ENCODE data around the gene LAS1L.
"Not testable (repeated sequence)": the region's sequence is repeated elsewhere in the genome, so short reads cannot be mapped to it uniquely, and the experiment has no call there.

The LAS1L gene

DNA sequence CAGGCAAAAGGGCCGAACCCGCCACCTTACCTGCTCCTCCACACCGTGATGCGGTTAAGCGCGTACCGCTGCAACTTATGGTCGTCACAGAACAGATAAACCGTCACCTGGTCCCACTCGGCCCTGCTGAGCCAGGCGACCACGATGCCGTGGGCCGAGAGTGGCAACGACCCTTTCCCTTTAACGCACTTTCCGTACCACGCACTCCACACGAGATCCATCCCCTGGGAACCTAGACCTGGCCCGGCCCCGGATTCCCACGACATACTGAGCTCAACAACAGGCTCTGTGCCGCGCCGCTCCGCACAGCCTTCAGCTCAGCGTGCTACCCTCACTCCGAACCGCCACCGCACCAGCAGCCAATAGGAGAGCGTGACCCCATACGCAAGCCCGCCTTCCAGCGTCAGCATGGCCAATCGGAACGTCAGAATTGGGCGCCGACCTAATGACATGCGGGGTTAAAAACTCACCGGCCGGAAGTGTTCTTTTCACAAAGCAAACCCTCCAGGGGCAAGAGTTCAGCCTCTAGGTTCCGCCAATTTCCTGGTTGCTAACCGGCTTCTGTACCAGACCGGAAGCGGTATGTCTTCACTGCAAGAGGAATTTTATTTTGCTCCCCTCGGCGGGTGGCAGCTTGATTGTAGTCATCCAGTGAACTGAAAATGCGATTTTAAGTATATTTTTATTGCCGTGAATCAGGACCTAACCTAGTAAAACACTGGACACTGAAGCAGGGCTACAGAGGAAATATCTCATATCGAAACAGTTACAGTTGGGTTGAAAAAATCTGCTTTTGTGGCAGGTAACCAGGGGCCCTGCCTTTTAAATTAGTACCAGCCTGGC, at the start of gene LAS1L:
LAS1L (minus strand) TSS at position 338 of the 843 bp plus-strand sequence; CDS start at position 266, 72 bp downstream.
- DNase-seq, result peak; percentile 68

- DNase-seq, result no peak
Measured at GRCh38 chrX:65582450-65583082, 48.0 kb upstream of the LAS1L start.

DNA sequence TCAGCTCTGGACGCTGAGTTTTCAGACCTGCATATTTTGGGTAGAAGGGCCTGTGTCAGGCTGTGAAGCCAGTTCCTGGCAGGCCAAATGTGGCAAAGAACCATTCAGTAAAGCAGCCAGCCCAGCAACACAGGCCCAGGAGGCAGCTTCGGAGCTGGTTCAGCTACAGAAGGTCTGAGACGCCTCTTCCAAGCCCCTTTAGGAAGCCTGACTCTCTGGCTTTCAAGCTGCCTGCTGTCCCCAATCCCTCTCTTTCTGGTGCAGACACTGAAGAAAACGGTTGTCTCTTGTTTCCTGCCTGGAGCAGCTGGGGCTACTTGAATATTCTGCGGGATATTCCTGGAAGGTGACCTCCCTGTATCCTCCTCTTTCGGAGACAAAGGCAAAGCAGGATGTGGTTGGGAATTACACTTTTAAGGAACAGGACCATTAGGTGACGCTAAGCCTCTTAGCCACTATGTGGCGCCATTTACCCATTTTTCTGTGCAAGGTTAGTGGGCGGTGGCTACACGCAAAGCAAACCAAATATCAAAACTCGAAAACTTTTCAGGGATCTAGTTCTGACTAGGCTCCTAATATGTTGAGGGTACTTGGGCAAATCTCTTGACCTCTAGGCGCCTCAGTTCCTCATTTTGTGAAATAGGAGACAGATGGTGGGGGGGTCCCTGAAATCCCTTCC, 47.2 kb upstream of the LAS1L start:
- peak; percentile 73 for DNase-seq

DNA sequence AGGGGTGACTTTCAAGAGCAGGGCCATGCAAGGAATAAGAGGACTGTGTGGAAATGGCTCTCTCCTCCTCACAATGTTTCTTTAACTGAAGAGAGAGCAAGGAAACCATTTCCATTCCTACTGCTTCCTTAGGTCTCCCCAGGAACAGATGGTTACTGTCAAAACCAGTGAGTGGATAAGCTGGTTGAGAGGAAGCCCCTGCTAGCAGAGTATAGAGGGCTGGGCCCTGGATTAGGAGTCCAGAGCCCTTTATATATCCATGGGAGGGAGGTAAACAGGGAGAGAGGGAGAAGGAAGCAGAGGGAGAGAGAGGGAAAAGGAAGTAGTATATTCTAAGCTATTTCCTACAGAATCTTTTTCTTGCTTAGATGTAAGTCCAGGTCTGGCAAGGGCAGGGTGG, 43.8 kb upstream of the LAS1L start:
- DNase-seq, result no peak

GRCh38 chrX:65576160-65576559, 41.6 kb upstream of the LAS1L start:
- DNase-seq, result no peak

- no peak for DNase-seq
Measured at GRCh38 chrX:65575022-65575421, 40.4 kb upstream of the LAS1L start.

- no peak for DNase-seq
Measured at GRCh38 chrX:65574356-65574755, 39.8 kb upstream of the LAS1L start.

DNA sequence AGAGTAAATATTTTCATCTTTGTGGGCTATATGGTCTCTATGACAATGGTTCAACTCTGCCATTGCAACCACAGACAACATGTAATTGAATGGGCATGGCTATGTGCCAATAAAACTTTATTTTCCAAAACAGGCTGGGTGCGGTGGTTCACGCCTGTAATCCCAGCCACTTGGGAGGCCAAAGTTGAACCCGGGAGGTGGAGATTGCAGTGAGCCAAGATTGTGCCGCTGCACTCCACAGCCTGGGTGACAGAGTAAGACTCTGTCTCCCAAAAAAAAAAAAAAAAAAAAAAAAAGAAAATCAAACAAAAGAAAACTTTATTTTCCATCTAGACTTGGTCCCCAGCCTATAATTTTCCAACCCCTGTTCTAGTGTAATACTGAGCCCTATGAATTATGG, 38.4 kb upstream of the LAS1L start:
- DNase-seq, result no peak

DNA sequence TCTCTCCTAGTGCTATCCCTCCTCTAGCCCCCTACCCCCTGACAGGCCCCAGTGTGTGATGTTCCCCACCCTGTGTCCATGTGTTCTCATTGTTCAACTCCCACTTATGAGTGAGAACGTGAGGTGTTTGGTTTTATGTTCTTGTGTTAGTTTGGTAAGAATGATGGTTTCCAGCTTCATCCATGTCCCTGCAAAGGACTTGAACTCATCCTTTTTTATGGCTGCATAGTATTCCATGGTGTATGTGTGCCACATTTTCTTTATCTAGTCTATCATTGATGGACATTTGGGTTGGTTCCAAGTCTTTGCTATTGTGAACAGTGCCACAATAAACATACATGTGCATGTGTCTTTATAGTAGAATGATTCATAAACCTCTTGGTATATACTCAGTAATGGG, 28.3 kb upstream of the LAS1L start:
- DNase-seq, result not testable (repeated sequence)

GRCh38 chrX:65551489-65552339, 17.1 kb upstream of the LAS1L start:
- DNase-seq, result no peak

- no peak for DNase-seq
Measured at GRCh38 chrX:65551086-65551485, 16.5 kb upstream of the LAS1L start.

DNA sequence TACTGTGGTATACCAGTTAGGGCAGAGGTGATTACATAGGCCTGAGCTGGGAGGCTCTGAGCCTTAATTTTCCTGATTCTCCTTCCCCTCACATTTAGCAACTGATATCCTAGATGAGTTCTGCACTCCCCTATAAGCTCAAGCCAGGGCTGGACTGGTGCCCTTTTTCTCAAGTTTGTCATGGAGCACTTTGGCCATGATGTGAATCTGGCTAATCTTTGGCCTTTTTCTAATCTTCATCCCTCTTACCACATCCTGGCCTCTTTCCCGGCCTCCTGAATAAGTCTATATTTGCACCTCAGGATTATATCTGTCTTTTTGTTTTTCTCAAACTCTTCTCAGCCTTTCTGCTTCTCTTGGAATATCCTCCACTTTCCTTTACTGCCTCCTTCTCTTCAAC, 10.9 kb upstream of the LAS1L start:
- no peak for DNase-seq

DNA sequence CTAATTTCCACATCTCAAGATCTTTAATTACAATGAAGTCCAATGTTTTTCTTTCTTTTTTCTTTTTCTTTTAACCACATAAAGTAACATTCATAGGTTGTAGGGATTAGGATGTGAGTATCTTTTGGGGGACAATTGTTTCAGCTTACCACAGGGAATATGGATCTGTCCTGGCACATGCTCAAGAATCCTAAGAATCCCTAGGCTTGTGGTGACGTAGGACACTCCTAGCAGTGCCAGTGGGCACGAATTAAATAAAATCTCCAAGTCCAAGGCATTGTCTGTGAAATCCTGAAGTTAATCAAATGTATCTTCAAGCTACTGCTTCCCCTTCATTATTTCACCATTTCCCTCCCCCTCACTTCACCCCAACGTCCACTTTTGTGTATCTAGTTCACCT, 2.6 kb upstream of the LAS1L start:
- peak; percentile 0 for DNase-seq

DNA sequence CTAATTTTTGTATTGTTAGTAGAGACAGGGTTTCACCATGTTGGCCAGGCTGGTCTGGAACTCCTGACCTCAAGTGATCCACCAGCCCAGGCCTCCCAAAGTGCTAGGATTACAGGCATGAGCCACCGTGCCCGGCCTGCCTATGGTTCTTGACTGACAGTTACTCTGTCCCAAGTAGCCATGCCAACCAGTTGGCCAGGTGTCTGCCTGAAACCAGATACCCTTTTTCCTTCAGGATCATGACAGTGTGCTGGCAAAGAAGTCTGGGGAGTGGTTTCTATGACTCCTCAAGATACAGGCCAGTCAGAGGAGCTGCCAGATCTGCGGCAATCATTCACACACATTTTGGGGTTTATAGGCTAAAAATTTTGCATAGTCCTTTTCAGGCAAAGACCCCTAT, 1.7 kb upstream of the LAS1L start:
- no peak for DNase-seq

DNA sequence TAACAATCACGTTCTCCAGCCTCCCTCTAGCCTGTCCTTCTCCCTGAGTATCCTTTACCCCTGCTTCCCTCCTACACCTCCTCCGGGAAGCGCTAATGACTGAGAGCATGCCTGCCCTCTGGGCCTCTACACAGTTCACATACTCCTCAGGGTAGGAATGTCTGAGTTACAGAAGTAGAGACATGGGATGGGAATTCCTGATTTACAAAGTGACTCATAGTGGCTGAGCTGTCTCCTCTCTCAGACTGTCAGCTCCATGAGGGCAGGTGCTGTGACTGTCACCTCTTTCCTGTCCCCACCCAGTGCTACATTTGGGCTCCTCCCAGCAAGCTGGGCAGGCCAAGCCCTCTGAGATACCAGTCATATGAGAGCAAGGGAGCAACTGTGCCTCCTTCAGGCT, 2.6 kb downstream of the LAS1L start:
- DNase-seq, result no peak

- no peak for DNase-seq
Measured at GRCh38 chrX:65528705-65529340, 5.8 kb downstream of the LAS1L start.

GRCh38 chrX:65528293-65528692, 6.3 kb downstream of the LAS1L start:
- no peak for DNase-seq

DNA sequence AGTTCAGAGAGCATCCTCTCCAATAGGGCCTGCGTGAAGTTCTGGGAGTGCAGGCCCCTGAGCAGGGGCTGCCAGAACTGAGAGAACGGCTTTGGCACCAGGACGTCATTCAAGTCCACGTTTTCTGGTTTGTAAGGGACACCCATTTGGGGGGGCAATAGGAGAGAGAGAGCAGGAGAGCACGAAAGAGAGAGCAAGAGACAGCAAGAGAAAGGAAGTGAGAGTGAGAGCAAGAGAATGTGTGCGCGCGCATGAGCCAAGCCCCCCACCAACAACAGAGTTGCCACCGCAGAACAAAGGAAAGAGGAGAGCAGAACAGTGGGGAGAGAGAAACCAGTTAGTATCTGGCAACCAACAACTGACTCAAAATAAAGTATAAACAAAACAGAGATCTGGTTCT, 10.4 kb downstream of the LAS1L start:
- DNase-seq, result no peak

DNA sequence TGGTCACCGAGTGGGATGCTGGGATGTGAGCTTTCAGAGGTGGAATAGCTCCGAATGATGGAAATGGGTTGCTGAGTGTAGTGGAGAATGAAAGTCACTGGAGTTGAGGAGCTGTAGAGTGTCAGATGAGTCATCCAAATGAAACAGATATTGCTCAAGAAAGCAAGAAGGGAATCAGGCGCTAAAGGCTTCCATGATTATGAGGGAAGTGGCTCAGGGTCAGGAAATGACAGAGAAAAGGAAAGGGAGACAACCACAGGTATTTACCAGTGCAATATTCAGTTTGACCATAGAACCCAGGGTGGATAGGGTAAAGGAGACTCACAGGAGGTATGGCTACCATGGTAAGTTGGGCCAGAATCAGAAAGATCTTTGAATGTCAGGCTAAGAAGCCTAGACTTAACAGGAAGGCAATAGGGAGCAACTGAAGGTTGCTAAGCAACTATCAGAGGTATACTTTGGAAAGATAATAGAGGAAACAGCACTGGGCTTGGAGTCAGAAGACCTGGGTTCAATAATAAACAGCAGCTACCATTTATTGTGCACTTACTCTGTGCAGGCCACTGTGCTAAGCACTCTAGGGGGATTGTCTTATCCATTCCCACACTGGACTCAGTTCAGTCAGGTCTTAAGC, 11.7 kb downstream of the LAS1L start:
- no peak for DNase-seq

DNA sequence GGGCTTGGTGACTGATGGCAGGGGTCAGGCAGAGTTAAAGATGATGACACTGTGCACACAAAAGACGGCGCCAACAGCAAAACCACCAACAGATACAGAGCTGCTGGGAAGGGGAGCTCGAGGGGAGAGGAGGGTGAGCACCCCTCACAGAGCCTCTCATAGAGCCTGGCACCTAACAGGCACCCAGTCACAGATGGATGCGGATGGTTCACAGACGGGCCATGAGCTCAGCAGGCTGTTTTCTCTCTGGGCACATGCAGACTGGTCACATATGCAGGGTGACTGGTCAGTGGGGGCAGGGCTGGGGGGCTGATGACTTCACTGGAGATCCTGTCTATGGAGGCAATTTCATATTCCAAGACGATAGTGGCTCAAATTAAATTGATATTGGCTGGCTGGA, 15.1 kb downstream of the LAS1L start:
- not testable (repeated sequence) for DNase-seq

- DNase-seq, result not testable (repeated sequence)
Measured at GRCh38 chrX:65518980-65519379, 15.6 kb downstream of the LAS1L start.

GRCh38 chrX:65517923-65518322, 16.7 kb downstream of the LAS1L start:
- no peak for DNase-seq
